ENCODE results near the gene MYH4.

The MYH4 gene

DNA sequence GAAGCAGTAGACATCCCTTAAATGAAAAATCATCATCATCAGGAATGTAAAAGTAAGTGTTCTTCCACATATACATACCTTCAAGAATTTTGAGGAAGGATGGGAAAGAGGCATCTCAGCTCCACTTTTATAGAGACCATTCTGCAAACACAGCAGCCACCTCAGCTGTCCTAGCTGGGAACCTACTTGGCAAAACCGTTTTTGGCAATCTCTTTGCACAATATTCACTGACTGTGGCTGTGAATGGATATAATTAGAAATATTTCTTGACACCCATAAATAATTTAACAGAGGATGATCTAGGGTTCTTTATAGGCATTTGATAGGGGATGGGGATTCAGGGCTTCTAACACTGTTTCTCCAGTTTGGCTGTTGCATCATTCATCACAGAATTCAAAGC is at the start of gene MYH4:
Gene MYH4, minus strand, starts transcription at position 101 of the 400 bp plus-strand sequence. CDS start 2,814 bp downstream, outside the sequence.
- DNase-seq (ENCODE audit: low spot score) = no peak

GRCh38 chr17:10518271-10519037 is 49.1 kb upstream of the MYH4 start, which contains the start of gene MYH1:
Gene MYH1 (minus strand): TSS chr17:10518542. CDS start chr17:10516642, 1,900 bp downstream.
- no peak for DNase-seq (ENCODE audit: low spot score)

DNA sequence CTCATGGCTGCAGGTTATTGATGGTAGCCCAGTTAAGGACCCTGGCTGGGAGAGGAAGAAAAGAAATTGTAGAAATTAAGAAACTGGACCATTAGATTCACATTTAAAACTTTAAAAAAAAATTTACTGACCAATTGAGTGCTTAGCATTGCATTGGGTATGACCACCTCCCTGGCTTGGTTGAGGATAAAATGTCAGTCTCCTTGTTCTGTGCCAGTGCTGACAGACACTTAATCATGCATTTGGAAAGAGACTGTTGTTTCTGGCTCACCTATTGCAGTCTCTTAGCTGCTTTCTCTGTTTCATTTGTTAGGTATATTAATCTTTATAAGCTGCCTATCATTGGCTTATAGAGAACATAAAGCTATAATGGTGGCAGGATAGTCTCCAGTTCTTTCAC is 47.3 kb upstream of the MYH4 start:
- DNase-seq (ENCODE audit: low spot score) = no peak

GRCh38 chr17:10516065-10516464 is 46.7 kb upstream of the MYH4 start:
- DNase-seq (ENCODE audit: low spot score) = no peak

DNA sequence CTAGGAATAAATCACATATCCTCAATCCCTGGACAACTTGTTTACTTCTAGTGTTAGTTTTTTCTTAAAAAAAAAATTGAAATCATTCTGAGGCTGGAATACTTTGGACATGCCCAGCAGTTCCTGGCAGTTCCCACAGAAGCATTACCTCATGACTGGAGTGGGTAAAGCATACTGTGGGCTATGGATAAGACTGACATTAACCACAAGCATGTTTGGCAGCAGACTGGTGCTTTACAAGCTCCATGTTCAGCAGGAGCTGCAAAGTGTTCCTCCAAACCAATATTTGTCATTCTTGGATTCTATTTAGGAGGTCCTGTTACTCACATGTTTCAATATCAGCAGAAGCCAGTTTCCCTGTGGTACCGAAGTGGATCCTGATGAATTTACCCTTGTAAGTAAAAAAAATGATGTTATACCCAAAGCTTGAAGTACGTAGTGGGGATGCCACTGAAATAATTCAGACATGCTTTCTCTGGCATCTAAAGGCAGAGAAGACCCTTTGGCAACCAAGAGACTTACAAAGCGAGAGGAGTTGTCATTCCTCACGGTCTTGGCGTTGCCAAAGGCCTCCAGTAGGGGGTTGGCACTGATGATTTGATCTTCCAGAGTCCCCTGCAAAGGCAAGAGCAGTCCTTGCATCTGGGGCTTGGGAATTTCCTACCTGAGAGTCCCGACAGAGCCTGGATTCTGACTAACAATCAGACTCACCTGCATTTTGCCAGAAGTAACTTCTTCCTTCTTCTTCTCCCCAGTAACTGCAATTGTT is 44.1 kb upstream of the MYH4 start:
- no peak for DNase-seq (ENCODE audit: low spot score)

DNA sequence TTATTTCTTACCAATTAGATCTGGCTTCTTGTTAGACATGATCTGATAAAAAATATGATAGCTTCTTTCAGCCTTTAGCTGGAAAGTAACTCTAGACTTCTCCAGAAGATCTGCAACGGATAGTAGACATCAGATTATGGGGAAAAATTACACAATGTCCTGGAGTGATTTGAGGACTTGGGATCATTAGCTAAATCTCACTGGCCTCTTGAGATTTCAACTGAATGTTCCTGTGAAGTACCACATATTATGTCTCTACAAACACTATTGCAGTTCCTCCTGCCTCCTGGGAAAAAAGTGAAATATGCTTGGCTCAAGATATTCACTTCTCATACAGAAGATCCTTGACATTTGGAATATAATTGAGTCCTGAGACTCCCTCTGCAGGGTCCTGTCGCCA is 43.5 kb upstream of the MYH4 start:
- no peak for DNase-seq (ENCODE audit: low spot score)

- no peak for DNase-seq (ENCODE audit: low spot score)
Observed at GRCh38 chr17:10499950-10500349, 30.6 kb upstream of the MYH4 start.

DNA sequence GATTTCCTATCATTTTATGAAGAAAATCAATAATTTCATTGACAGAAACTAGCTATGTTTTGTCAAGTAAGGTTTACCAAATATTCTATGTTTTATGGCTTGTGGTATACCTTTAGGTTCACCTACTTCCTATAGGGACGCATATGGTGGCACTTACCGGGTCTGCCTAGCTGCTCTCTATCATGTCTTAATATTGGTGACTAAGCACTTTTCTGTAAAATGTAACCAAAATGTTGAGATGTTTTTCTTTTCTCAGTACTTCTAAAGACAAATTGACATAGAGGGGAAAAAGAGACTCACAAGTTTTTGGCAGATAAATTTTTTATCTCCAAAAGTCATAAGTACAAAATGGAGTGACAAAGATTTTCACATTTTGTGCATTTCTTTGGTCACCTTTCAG is 22.6 kb upstream of the MYH4 start:
- no peak for DNase-seq (ENCODE audit: low spot score)

GRCh38 chr17:10482252-10482651 is 12.9 kb upstream of the MYH4 start:
- DNase-seq (ENCODE audit: low spot score) = no peak

- DNase-seq (ENCODE audit: low spot score) = no peak
Observed at GRCh38 chr17:10477701-10478100, 8.3 kb upstream of the MYH4 start.

DNA sequence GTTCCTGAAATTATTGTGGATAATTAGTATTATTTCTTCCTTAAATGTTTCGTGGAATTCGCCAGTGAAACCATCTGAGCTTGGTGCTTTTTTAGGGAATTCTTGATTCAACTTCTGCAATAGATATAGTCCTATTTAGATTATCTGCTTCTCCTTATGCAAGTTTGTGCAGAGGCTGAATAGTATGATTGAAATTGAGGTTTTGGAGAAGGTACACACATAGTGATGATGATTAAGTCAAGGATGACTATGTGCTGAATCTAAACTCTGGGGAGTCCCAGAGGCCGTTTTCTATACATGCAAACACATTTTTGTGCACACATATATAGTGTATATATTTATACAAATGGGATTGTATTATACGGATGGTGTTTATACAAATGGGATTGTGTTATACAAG is 5.2 kb upstream of the MYH4 start:
- DNase-seq (ENCODE audit: low spot score) = no peak

GRCh38 chr17:10471858-10472257 is 2.5 kb upstream of the MYH4 start:
- DNase-seq (ENCODE audit: low spot score) = no peak

DNA sequence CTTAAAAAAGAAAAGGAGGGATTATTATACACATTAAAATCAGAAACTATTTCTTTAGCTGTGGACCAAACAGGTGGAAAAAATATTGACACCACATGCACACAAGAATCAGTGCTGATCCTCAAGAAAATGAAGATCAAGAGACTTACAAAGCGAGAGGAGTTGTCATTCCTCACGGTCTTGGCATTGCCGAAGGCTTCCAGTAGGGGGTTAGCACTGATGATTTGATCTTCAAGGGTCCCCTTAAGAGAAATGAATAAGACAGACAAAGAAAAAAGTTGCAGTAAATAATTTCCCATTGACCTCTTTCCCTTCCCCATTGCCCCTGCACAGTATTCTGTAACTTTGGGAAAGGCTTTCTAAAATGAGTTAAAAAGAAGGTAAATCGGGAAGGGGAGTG is 6.0 kb downstream of the MYH4 start:
- DNase-seq (ENCODE audit: low spot score) = no peak

- DNase-seq (ENCODE audit: low spot score) = no peak
Observed at GRCh38 chr17:10460062-10460461, 9.3 kb downstream of the MYH4 start.

DNA sequence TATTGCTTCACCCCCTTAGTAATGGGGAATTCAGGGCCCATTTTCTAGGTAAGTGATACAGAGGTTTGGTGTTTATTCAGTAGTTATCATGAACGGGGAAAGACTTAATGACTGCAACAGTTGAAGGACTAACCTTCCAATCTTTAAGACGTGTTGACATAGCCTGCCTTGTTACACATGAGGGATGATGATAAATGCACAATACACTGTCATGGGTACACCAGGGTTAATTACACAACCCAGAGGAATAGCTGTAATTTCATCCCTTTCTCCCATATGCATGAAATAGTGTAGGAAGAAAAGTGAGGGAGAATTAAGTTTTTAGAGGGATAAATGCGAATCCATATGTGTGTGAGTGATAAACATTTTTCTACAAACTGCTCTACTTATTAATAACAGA is 10.7 kb downstream of the MYH4 start:
- DNase-seq (ENCODE audit: low spot score) = no peak

GRCh38 chr17:10457952-10458351 is 11.4 kb downstream of the MYH4 start:
- no peak for DNase-seq (ENCODE audit: low spot score)

GRCh38 chr17:10447026-10447931 is 22.1 kb downstream of the MYH4 start:
- DNase-seq (ENCODE audit: low spot score) = no peak

- DNase-seq (ENCODE audit: low spot score) = no peak
Observed at GRCh38 chr17:10439816-10440215, 29.5 kb downstream of the MYH4 start.

- no peak for DNase-seq (ENCODE audit: low spot score)
Observed at GRCh38 chr17:10435096-10435495, 34.3 kb downstream of the MYH4 start.

- no peak for DNase-seq (ENCODE audit: low spot score)
Observed at GRCh38 chr17:10429421-10430045, 39.8 kb downstream of the MYH4 start.

DNA sequence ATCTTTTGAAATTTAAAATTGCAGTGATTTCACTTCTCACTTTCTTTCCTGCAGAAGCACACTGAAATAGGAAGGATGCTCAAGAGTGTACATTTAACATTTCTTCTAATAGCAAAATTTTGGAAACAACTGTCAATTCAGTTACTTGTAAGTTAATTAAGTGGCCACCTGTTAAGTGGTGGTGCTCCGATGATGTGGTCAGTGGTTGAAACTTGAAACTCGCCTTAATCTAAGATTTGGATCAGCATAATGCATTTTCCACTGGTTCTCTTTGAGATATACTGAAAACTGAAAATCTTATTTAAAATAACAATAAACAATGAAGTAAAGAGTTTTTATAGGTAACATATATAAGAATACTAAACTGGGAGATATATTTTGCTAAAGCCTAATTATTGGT is 40.6 kb downstream of the MYH4 start:
- DNase-seq (ENCODE audit: low spot score) = no peak
